Right lobe of liver (tissue), 6 donors: ENCODE results near the gene PDPR. TPM values are rescaled to one million over a fixed set of nuclear protein-coding genes. Genes with fewer than 3 reads are reported as not detected.
A peak's percentile ranks its signal among the peaks of the same experiment; 100 is the strongest.
"Not testable (repeated sequence)": the region's sequence is repeated elsewhere in the genome, so short reads cannot be mapped to it uniquely, and the experiment has no call there.

Experiments
- ATAC-seq, 4 donors: fragments of 200-7000 bp; cut with Tn5 transposase; one replicate each; pipeline ENCODE4 v1.9.1; 2020; ENCODE audit warnings: mild to moderate bottlenecking in 4 of 4, moderate library complexity in 4 of 4
- DNase-seq, 3 donors: peaks; one replicate each; pipeline ENCODE4 v3.0.0-alpha.2; 2020
- H3K27ac ChIP-seq, 3 donors: fragments of 200-600 bp; one replicate each; pipeline ENCODE4 v1.8.0; 2022
- H3K27me3 ChIP-seq, 2 donors: fragments of 200-600 bp; one replicate each; pipeline ENCODE4 v1.8.0; 2022
- H3K36me3 ChIP-seq, 4 donors: fragments of 200-600 bp; sonication (generic) in 1 of 4; one replicate each; pipeline versions ENCODE4 v1.5.1 to v1.8.0; 2017 to 2022; ENCODE audit warnings: control low read depth in 1 of 4
- H3K4me1 ChIP-seq, 4 donors: fragments of 200-600 bp; sonication (generic) in 1 of 4; one replicate each; pipeline versions ENCODE4 v1.5.1 to v1.8.0; 2017 to 2022; ENCODE audit warnings: control low read depth in 1 of 4
- H3K4me3 ChIP-seq, 3 donors: fragments of 200-600 bp; one replicate each; pipeline ENCODE4 v1.8.0; 2022
- H3K9me3 ChIP-seq, 4 donors: fragments of 200-600 bp; sonication (generic) in 1 of 4; one replicate each; pipeline versions ENCODE4 v1.5.1 to v1.8.0; 2017 to 2022; ENCODE audit warnings: control low read depth in 1 of 4
- POLR2A ChIP-seq: fragments of 450-650 bp; IDR thresholded peaks from one replicate; pipeline ENCODE4 v1.6.1; 2017; ENCODE audit warnings: antibody characterized with exemption, mild to moderate bottlenecking
- WGBS: methylation state at CpG from one replicate; pipeline ENCODE4 v1.1.6; 2018; ENCODE audit warnings: low coverage, low lambda C conversion rate; ENCODE audit not compliant: insufficient coverage; ENCODE audit errors: missing lambda C conversion rate; 5-methylcytosine and 5-hydroxymethylcytosine counted together
- intact Hi-C, 2 donors: fragments of 100-400 bp; cut with DNase I; formaldehyde crosslinking; loops; one replicate each; pipeline versions ENCODE4 v1.11.2 to v1.14.1; 2022
- long read RNA-seq: library from polyadenylated mRNA; unstranded; transcript quantifications from one replicate; pipeline ENCODE4 v2.0.0, GENCODE V29; 2019
- total RNA-seq, 6 experiments: library from RNA; depleted of rRNA in 2 of 6; stranded (reverse); fragments of >200 nt in 2 of 6; fragmentation: NEBNext Ultra II Directional in 3 of 6; extraction: Animal tissue kit (Norgen Biotek cat#: 25700) in 3 of 6; gene quantifications; one replicate each; pipeline versions ENCODE4 v1.1.0 to v1.2.4, GENCODE V29; 2016 to 2023
- donor health status: DM: no; HTN: yes; CAD: no.
- donor health status: DM: no; HTN: no; CAD: no.
- donor health status: DM: no; HTN: no; CAD: no.
- donor health status: DM: no; HTN: yes; CAD: no.
- donor health status: DM: no; HTN: yes; CAD: no.

The PDPR gene
- 10 to 100 TPM in 1 of 6 experiments, 1 to 10 TPM in 5; 6.5 to 10.1 (median 8.3) TPM for total RNA-seq
- long read RNA-seq, result 0 reads

DNA sequence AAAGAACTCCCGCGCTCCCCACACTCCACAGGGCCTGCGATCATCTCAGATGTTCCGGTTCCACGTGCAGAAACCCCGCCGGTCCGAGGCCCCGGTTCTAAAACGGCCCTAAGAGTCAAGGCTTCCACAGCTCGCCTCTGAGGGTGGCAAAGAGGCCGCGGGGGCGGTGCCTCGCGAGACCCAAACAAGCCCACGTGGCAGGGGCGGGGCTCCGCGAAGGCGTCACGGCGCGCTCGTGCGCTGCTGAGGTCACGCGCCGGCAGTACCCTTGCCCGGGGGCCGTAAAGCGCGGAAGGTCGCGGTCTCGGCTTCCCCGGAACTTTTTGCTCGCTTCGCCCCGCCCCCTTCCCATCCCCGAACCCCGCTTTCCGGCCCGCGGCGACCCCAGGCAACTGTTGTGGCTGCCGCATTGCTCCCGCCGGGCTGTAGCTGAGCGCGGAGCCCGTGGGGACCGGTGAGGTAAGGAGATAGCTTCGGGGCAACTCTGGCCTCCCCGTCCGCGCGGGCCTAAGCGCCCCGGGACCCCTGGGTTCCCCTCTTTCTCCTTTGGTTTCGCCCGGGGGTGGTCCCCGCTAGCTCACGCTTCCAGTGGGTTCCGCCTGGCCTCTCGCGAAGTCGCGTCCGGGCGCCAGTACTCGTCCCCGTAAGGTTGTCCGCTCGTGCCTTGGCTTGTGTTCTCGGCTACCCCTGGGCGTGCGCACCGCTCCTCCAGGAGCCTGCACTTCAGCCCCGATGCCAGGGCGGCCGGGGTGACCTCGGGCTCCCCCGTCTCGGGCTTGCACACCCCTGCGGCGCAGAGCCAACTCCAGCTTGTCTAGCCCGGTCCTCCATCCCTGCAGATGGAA, at the start of gene PDPR:
Gene PDPR (plus strand): TSS at position 351 of the 845 bp plus-strand sequence. CDS start 6,161 bp downstream, outside the sequence.
- H3K9me3 ChIP-seq, intact Hi-C loops, H3K36me3 ChIP-seq, H3K27me3 ChIP-seq: not testable (repeated sequence)
- H3K4me1 ChIP-seq, result peaks cover 0 to 11% (median 0%) of the 10 kb centered on the region in 4 donors
- peak within 1 kb of the TSS; percentile 54 to 77 (median 77) for H3K4me3 ChIP-seq
- peak within 1 kb of the TSS; percentile 33 to 65 (median 60) for H3K27ac ChIP-seq
- 0% methylated on average over 7 of the region's 88 CpGs for WGBS
- DNase-seq, result peak; percentile 94 to 97 (median 95)
- ATAC-seq, result peak; percentile 97 to 98 (median 98)

DNA sequence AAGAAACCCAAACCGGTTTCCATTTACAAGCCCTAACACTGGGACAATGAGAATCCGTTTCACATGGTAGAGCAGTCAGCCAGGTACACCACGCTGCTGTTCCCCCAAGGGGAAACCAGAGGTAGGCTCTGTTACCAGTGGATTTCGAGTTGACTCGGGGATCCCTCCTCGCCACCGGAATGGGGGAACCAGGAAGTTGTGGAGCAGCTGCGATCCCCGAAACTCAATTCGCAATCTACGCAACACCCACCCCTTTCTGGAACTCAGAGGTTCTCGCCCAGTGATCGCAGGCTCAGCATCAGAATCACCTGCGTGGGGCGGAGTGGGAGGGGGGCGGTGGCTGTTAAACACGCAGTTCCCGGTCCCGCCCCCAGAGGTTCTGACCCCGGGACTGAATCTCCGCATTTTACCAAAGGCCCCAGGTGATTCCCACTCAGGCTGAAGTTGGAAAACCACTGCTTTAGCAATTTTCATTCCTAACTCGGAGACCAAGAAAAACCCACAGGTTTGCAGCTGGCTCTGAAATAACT, 49.2 kb upstream of the PDPR start:
- H3K36me3 ChIP-seq, H3K9me3 ChIP-seq, intact Hi-C loops, H3K27me3 ChIP-seq: not testable (repeated sequence)
- H3K27ac ChIP-seq, result peak overlapping the region; percentile 59 to 82 (median 72)
- H3K4me3 ChIP-seq, result peak overlapping the region; percentile 62 to 71 (median 70)
- ATAC-seq (peak; percentile 42 to 57 (median 46)), DNase-seq (peak; percentile 69 to 78 (median 76))
- peaks cover 0 to 26% (median 3%) of the 10 kb centered on the region in 4 donors for H3K4me1 ChIP-seq
- 0% methylated on average over 9 of the region's 22 CpGs for WGBS

- ATAC-seq, result peak; percentile 4 to 38 (median 20)
- Histone ChIP-seq H3K27ac (peak overlapping the region; percentile 59 to 82 (median 72)), H3K4me1 (peaks cover 0 to 21% (median 3%) of the 10 kb centered on the region in 4 donors), H3K4me3 (peak overlapping the region; percentile 62 to 71 (median 70))
- H3K36me3 ChIP-seq, H3K27me3 ChIP-seq, DNase-seq, intact Hi-C loops, H3K9me3 ChIP-seq: not testable (repeated sequence)
- WGBS, result 5% methylated on average over 4 of the region's 40 CpGs
These were observed 48.8 kb upstream of the PDPR start for GRCh38 chr16:70065376-70065745.

DNA sequence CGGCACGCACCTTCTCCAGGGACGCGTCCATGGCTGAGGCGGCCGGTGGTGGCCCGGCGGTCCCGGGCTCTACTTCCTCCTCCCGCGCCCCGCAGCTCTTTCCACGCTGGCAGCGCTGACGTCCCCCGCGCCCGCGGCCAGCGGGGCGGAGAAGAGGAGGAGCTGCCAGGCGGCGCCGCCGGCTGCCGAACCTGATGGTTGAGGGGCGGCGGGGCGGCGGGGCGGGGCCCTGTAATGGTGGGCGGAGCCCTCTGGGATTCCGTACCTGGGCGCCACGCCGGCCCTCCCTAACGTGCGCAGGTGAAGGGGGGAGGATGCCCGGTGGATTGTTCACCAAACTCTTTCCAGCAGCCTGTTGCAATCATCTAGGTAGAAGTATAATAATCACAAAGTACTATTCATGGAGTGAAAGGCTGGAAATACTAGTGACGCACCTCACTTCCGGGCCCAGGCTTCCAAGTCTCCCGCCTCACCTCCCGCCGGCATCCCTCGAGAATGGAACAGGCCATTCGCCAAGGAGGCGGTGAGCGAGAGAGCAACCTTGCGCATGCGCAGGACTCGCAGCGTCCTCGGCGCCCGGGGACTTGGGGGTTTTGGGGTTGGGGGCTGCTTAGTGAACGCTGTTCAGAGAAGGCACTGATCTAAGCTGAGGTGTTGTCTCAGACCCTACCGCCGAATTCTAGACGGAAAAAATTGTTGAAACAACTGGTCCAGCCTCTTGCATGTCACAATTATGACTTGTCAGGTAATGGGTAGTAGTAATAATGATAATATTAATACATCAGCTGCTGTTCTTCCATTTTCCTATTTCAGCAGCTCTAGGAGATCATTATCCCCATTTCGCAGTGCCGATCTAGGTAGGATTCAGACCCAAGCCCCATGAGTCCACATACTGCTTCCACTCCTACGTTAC, 48.1 kb upstream of the PDPR start:
- peak overlapping the region; percentile 62 to 71 (median 70) for H3K4me3 ChIP-seq
- intact Hi-C loops, H3K27me3 ChIP-seq, H3K9me3 ChIP-seq, H3K36me3 ChIP-seq: not testable (repeated sequence)
- DNase-seq, result peak; percentile 94 to 96 (median 95)
- ATAC-seq, result peak; percentile 90 to 95 (median 92)
- under 1% methylated on average over 17 of the region's 62 CpGs for WGBS
- TF ChIP-seq POLR2A, result peak; percentile 87
- peaks cover 0 to 21% (median 3%) of the 10 kb centered on the region in 4 donors for H3K4me1 ChIP-seq
- peak overlapping the region; percentile 59 to 82 (median 72) for H3K27ac ChIP-seq

DNA sequence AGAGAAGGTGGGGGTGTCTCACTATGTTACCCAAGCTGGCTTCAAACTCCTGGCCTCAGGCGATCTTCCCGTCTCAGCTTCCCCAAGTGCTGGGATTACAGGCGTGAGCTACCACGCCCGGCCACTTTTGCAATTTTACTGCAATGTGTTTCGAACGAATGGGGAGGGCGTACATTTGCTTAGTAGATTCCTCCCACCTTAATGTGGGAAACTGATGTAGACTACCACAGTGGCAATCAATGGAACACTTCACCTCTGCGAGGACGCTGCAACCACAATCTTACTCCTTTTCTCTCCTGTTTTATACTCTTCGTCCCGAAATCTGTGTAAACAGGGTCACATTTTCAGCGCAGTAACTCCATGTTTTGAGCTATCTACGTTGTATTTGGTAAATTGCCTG, 47.4 kb upstream of the PDPR start:
- Histone ChIP-seq H3K4me3 (peak overlapping the region; percentile 62 to 71 (median 70)), H3K27ac (peak overlapping the region in 1 of 3 donors; percentile 82), H3K4me1 (peaks cover 0 to 13% (median 2%) of the 10 kb centered on the region in 4 donors)
- 36% methylated on average over 8 of the region's 14 CpGs for WGBS
- ATAC-seq, result peak in 2 of 4 donors; percentile 10 to 25
- DNase-seq, H3K9me3 ChIP-seq, intact Hi-C loops, H3K36me3 ChIP-seq, H3K27me3 ChIP-seq: not testable (repeated sequence)

DNA sequence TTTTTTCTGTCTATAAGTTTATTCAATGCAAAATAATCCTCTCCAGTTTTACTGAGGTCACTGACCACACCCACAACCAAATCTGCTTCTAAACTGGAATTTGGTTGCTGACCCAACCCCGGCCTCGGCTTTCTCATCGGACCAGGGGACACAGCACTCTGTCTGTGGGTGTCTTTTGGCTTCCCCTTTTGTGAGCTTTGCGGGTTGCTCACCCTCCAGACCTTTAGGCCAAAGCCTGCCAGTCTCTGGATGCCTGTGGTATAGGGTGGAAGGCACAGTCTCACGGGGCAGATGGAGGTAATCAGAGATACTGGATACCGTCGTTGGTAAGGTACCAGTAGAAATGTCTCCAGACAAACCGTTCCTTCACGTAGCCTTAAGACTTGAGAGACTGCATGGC, 35.1 kb upstream of the PDPR start:
- H3K9me3 ChIP-seq, H3K4me1 ChIP-seq, H3K27ac ChIP-seq, H3K36me3 ChIP-seq, DNase-seq, H3K4me3 ChIP-seq, H3K27me3 ChIP-seq, intact Hi-C loops, ATAC-seq: not testable (repeated sequence)
- WGBS, result no CpG with 5 or more reads among the region's 9 CpGs

GRCh38 chr16:70081219-70081618, 32.9 kb upstream of the PDPR start:
- intact Hi-C loops, result not testable (repeated sequence)
- WGBS, result 65% methylated on average over 7 of the region's 7 CpGs

DNA sequence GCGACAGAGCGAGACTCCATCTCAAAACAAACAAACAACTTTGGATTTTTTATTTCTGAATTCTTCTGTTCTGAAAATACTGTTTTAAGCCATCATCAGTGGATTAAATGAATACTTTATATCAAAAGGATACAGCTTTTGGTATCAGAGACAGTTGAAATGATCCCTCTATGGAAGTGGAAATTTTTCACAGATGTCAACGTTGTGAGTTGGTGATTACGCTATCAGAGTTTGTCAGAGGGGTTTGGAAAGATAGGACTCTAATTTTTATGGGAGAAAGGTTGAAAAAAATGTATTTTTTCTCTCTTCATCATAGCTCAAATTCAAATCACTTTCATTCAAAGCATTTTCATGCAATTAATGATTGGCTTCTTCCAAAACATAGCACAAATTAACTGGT, 30.2 kb upstream of the PDPR start:
- H3K4me3 ChIP-seq, H3K27me3 ChIP-seq, ATAC-seq, H3K4me1 ChIP-seq, H3K9me3 ChIP-seq, DNase-seq, intact Hi-C loops, H3K36me3 ChIP-seq, H3K27ac ChIP-seq: not testable (repeated sequence)
- 43% methylated on average over 1 of the region's 4 CpGs for WGBS

More at GRCh38 chr16:70081219-70081618, 32.9 kb upstream of the PDPR start:
- H3K4me3 ChIP-seq, DNase-seq, H3K9me3 ChIP-seq, H3K27ac ChIP-seq, H3K27me3 ChIP-seq, H3K4me1 ChIP-seq, H3K36me3 ChIP-seq, ATAC-seq: not testable (repeated sequence)

GRCh38 chr16:70088160-70088559, 26.0 kb upstream of the PDPR start:
- DNase-seq, result not testable (repeated sequence)

DNA sequence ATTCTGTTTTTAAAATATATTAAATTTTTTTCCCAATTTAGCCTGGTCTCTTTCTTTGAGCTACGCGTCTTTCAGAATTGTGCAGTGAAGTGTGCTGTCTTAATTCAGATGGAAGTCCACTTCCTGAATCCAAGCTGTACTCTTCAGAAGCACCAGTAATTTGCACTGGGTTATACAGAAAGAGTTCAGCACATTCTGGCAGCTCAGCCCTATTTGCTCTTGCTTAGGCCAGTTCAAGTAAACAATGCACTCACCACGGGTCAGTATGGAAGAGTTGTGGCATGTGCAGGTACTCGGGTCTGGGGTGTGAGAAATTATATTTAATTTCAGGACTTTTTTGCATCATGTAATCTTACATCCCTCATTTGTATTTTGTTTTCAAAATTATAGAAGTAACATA, 25.3 kb upstream of the PDPR start:
- H3K36me3 ChIP-seq, H3K27me3 ChIP-seq, H3K4me1 ChIP-seq, H3K9me3 ChIP-seq, DNase-seq, intact Hi-C loops, H3K4me3 ChIP-seq: not testable (repeated sequence)
- H3K27ac ChIP-seq, result peak overlapping the region in 2 of 3 donors; percentile 40 to 57
- peak; percentile 95 to 97 (median 96) for ATAC-seq
- no CpG with 5 or more reads among the region's 4 CpGs for WGBS

More at GRCh38 chr16:70088160-70088559, 26.0 kb upstream of the PDPR start:
- WGBS, result 36% methylated on average over 2 of the region's 2 CpGs
- H3K4me3 ChIP-seq, H3K9me3 ChIP-seq, H3K4me1 ChIP-seq, intact Hi-C loops, H3K27ac ChIP-seq, H3K27me3 ChIP-seq, H3K36me3 ChIP-seq: not testable (repeated sequence)
- ATAC-seq, result peak; percentile 52 to 59 (median 54)
